Ecto neural progenitor cell (in vitro differentiated cells): ENCODE data around the gene MYL9.
"Not testable (repeated sequence)": the region's sequence is repeated elsewhere in the genome, so short reads cannot be mapped to it uniquely, and the experiment has no call there.

Source experiments
- DNase-seq: peaks from one replicate; pipeline ENCODE4 v3.0.0-alpha.2; 2018; ENCODE audit warnings: low spot score

Gene MYL9

DNA sequence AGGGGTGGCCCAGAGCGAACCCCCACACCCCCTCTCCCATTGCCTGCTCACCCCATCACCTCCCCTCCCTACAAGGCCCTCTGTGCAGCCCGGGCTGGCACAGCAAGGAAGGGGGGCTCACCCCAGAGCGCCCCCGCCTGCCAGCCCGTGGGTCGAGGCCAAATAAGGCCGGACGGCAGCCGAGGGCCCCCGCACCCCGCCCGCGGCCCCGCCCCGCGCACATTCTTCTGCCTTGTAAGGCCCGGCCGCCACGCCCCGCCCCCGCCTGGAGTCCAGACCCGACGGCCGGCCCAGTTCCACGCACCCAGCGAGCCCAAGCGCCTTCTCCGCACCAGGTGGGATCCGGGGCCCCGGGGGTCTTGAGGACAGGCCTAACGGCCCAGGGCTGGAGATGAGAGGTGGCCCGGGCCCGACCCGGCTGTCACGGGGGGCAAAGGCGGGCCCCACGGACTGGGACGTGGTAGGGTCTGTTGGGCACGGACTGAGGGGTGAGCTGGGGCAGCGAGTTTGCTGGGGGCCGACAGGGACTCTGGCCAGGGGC lies at the start of gene MYL9:
MYL9 (plus strand) TSS at position 293 of the 541 bp plus-strand sequence. CDS start 3,366 bp downstream, outside the sequence.
- DNase-seq = peak; percentile 88

DNA sequence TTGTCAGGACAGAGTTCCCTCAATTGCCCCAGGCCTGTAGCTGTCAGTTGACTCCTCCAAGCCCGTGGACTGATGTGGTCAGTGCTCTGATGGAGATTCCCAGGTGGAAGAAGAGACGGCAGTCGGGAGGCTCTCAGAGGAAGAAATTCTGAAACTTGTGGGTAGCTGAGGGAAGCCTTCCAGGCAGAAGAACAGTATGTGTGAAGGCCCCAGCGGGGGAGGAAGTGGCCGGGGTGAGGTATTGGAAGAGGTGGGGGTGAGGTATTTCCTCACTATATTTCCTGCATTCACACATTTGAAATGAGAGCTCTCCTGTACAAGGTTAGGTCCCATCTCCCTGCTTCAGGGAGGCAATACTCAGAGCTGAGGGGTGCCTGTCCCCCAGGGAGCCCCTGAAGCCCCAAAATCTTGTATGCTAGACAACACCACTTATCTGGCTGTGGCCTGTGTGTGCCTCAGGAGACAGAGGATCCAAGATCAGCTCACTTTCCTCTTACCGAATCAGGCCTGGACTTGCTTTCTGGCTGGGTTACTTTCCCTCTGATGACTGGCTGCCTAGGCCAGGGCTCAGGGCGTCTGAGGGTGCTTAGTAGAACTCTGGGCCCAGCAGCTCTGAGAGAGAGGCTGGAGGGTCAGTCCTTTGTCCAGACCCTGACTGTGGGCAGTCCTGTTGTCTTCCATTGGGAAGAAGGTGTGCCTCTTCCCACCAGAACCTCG lies 49.3 kb upstream of the MYL9 start:
- no peak for DNase-seq

DNA sequence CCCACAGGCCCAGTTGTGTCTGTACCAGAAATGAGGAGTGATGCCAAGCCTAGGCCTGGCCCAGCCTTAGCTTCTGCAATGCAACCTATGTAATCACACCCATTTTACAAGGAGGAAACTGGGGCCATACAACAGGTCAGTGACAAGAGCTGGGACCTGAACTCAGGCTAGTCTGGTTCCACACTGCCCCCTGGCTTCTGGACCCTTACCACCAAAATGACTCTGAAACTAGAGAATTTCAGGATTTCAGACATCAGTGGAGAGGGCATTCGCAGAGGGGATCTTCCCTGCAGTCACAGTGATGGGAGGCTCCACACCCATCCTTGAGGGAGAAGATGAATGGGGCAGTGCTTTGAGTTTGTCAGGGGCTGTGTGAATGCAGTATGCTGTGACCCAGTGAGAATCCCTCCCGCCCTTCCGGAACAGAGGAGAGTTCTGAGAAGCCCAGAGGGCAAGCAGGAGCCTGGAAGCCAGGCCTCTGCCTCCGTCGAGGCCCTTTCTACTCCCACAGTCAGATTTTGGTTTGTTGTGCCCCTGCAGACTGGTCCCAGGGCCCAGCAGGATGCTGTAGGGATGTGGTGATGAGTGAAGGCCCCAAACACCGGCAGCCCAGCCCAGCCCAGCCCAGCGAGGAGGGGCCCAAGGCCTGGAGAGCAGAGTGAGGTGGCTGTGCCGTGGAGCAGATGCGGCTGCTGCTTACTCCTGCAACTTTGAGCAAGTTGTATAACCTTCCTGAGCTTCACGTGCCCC lies 48.1 kb upstream of the MYL9 start:
- DNase-seq = no peak

DNA sequence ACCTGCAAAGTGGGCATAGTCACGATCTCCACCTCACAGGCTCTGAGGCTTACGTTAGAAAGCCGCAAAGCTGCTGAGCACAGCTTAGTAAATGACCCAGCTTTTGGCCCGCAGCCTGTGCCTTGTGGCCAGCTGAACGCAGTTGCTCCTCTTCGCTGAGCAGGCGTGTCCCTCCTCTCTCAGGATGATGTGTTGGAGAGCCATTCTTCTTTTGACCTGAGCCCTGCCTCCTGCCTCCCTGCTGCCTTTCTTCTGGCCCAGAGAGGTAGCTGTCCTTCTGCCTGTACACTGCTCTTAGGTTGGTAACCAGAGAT lies 47.6 kb upstream of the MYL9 start:
- DNase-seq = no peak

DNA sequence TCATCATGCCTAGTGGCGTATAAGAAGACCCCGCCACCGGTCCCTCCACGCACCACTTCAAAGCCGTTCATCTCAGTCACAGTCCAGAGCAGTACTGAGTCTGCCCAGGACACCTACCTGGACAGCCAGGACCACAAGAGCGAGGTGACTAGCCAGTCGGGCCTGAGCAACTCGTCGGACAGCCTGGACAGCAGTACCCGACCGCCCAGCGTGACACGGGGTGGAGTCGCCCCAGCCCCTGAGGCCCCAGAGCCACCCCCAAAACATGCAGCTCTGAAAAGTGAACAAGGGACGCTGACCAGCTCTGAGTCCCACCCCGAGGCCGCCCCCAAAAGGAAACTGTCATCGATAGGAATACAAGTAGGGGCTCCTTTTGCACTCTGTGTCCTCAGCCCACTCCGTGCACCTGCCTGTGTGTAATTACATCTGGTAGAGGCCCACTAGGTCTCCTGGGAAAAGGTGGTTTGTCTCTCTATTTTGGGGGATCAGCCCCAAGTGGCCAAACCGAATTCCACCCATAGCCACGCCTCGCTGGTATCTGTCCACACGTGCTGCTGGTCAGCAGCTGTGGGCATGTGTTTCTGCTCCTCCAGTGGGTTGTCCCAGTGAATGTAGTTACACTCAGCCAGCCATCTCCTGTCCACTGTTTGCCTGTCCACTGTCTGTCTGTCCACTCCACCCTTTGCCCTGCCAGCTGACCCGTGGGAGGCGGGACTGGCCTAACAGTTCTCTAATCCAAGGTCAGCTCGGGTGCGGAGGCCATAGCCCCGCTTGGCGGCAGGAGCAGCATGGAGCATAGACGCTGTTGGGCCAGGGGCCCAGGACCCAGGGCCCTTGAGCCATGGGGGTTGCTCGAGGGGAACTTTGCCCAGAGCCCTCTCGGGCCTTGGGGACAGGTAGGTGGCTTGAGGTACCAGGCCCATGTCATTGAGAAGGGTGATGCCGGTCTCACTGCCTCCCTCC lies 44.3 kb upstream of the MYL9 start:
- no peak for DNase-seq

DNA sequence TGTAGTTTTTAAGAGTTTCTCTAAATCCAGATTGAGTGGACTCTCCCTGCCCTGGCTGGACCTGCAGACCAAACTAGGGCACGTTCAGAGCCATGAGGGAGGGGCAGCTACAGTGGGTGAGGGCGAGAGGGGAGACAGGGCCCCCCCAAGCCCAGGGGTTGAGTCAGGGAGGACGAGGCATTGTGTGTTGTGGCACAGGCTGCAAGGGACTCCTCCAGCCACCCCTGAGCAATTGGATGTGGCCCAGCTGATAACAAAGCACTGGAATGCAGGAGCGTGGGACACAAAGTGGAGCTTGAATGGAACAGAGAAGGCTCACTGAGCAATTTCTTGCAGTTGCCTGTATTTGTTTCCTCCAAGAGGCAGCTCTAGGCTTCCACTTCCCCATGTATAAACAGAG lies 43.5 kb upstream of the MYL9 start:
- DNase-seq = no peak

DNA sequence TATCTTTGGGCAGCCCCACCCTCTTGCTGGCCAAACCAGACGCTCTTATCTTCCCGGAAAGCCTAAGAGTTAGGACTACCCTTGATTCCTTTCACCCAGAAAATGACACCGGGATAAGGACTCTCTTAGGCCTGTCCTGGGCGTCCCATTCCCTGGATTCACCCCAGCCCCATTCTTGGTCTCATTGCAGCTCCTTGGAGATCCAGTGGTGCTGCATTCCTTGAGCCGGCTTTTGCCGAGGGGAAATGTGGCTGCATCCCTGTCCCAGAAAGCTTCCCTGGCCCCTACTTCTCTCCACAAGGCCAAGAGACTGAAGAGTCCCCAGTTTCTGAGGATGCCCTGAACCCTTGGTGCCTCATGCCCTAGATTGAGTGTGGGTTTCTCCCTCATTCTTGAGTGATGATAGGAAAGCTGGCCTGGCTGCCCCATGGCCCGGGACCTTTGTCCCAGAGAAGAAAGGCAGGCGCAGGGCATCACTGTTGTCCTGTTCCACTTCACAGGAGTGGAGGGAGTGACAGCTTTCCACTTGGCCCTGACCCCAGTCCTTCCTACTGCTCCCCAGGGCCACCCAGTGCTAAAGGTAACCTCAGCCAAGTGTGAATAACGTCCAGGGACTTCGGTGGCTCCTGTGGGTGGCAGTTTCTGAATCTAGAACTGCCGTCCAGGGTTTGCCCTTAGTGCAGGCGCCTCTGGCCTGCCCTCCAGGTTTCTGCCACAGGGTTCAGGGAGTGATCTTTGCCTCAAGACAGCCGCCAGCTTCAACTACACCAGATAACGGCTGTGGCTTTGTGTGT lies 42.7 kb upstream of the MYL9 start:
- DNase-seq = no peak

DNA sequence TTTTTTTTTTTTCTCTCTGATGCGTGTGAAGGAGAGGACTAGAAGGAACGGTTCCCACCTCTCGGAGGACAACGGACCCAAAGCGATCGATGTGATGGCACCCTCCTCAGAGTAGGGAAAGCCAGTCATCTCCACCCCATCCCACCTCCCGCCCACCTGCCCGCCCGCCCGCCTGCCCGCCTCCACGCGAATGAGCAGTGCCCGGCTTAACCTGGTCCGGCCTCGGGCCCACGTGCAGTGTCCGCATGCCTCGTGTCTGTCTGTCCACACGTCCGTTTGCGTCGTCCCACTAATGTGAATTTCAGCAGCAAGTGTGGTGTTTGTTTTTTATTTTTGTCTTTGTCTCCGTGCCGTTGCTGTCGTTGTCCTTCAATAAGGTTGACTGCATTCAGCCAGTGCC lies 42.1 kb upstream of the MYL9 start:
- no peak for DNase-seq

DNA sequence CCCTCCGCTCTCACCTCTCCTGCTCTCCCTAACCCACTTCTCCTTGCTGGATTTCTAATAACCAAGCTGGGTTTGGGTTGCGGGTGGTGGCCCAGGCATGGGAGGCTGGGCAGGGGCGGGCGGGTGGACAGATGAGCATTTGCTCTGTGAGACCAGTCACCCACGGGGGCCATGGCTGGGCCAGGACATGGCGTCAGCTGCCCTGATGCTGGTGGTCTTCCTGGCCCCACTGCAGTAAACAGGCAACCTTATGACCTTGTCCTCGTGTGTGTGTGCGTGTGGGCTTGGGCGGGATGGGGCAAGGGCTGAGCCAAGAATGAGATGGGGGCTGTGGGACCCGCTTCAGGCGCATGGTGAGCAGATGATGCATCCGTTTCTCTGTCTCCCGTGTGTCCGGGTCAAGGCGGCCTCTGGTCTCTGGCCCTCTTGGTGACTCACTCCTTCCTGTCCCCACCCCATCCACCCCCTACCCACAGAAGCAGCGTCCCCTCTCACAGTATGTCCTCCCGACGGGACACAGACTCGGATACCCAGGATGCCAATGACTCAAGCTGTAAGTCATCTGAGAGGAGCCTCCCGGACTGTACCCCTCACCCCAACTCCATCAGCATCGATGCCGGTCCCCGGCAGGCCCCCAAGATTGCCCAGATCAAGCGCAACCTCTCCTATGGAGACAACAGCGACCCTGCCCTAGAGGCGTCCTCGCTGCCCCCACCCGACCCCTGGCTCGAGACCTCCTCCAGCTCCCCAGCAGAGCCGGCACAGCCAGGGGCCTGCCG lies 41.4 kb upstream of the MYL9 start:
- no peak for DNase-seq

DNA sequence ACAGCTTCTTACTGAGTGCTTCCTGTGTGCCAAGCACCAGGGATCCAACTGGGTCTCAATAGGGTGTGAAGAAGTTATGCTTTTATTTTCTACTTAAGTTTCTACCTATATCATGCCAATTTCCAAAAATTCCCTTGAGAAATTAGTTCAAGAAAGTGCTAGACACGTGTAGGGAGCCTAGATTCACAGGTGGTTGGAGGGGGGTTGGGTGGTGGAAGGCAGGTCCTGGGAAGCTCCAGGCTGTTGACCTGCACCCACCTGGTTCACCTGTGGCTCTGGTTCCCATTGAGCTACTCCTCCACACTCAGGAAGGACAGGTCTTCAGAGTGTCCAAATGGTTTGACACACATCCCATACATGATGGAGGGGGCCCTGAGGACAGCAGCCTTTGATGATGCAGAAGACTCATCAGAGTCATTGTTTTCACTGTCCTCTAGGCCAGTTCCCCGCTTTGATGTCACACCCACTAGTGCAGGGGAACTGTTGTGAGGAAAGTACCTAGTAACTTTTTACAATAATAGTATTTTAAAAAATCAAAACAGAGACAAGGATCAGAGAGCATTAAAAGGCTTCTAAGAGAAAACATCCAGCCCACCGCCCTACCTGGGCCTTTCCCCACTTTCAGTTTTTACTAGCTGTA lies 39.8 kb upstream of the MYL9 start:
- DNase-seq = no peak

DNA sequence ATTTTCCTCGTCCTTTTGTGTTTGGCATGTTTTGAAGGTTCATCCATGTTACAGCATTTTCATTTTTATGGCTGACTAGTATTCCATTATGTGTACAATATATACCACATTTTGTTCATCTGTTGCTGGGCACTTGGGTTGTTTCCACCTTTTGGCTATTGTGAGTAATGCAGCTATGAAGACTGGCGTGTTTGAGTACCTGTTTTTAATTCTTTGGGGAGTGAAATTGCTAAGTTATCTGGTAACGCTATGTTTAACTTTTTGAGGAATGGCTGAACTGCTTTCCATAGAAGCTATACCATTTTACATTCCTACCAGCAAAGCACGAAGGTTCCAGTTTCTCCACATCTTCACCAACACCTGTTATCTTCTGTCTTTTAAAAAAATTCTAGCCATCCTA lies 37.0 kb upstream of the MYL9 start:
- no peak for DNase-seq

DNA sequence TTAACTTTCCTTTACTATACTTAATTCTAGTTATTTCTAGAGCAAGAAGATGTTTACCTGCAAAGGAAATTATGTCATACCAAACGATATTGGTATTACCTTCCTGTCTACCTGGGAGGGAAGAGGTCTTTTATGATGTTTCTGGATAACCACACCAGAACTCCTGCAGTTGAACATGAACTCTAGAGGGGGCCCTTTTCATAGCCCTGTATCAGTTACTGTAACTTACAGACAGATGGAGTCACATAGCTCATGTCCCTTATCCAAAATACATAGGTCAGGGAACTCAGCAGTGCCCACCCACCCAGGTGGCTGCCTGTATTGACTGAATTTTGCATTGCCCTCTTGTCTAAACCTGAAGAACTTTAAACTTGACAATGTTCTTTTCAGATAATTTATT lies 35.1 kb upstream of the MYL9 start:
- DNase-seq = no peak

DNA sequence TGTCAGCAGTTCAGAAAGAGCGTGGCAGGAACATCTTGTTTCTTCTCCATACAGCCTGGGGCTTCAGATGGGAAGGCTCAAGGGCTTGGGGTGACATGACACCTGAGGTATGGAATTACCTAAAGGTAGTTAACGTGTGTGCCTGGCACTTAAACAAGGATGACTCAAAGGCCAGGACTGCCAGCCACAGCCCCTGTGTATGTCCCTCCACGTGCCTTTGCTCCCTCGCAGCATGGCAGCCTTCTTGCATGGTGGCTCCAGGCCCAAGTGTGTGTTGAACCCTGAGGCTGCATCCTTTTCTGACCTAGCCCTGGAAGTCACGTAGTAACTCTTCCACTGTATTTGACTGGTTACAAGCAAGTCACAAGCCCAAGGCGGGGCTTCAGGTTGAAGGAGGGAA lies 33.6 kb upstream of the MYL9 start:
- no peak for DNase-seq

DNA sequence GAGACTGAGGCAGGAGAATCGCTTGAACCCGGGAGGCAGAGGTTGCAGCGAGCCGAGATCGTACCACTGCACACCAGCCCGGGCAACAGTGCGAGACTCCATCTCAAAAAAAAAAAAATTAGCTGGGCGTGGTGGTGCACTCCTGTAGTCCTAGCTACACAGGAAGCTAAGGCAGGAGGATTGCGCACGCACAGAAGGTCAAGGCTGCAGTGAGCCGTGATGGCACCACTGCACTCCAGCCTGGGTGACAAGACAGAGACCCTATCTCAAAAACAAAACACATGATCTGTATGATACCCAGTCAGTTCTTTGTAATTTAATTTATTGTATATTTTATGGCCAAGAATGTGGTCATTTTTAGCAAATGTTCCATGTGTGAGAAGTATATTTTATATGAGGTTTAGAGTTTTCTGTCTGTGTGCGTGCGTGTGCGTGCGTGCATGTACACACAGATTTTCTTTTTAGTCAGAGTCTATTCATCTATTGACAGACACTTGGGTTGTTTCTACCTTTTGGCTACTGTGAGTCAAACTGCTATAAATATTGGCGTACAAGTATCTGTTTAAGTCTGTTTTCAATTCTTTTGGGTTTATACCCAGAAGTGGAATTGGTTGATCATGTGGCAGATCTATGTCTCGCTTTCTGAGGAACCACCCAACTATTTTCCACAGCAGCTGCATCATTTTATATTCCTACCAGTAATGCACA lies 22.2 kb upstream of the MYL9 start:
- DNase-seq = no peak

DNA sequence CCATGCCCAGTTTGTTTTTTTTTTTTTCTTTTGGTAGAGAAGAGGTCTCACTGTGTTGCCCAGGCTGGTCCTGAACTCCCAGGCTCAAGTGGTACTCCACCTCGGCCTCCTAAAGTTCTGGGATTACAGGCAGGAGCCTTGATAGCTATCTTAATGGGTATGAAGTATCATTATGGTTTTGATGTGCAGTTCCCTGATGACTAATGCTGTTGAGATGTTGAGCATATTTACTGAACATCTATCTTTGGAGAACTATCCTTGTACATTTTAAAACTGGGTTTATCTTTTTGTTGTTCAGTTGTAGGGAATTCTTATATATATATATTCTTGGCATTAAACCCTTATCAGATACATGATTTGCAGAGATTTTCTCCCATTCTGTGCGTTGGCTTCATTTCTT lies 21.4 kb upstream of the MYL9 start:
- DNase-seq = no peak

DNA sequence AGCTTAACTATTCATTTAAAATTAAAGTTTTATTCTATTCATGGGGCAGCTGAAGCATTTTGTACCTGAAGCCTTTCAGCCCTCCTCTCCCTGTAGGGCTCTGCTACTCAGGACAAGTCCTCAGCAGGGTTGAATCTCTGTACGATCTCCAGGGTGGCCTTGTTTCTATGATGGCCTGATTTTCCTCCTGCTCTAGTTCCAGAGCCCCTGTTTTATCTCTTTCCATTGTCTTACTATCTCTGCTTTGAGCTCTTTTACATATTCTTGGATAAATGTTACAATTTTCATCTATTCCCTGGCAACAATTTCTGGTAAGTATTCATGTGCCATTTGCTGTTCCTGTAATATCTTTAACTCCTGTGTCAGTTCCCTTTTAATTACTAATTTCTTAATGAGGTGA lies 19.8 kb upstream of the MYL9 start:
- DNase-seq = no peak

DNA sequence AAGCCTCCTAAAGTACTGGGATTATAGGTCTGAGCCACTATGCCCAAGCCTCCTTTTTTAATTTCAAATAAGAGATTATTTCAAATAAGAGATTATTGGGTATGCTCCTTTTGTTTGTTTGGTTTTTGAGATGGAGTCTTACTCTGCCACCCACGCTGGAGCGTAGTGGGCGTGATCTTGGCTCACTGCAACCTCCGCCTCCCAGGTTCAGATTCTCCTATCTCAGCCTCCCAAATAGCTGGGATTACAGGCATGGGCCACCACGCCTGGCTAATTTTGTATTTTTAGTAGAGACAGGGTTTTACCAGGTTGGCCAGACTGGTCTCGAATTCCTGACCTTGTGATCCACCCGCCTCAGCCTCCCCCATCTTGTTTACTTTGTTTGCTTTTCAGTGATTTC lies 18.9 kb upstream of the MYL9 start:
- not testable (repeated sequence) for DNase-seq

DNA sequence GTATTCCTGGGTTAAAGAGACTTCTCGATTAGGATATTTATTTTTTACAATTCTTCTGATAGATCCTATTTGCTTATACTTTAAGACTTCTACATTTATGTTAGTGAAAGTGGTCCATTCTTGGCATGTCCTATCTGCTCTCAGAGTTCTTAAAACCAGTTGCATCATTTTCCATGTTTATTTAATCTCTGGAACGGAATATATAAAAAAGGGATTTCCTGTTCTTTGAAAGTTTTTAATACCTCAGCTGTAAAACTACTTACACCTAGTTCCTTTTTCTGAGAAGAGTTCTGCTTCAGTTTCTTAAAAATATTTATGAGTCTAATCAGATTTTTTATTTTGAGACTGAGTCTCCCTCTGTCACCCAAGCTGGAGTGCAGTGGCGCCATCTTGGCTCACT lies 18.0 kb upstream of the MYL9 start:
- no peak for DNase-seq

DNA sequence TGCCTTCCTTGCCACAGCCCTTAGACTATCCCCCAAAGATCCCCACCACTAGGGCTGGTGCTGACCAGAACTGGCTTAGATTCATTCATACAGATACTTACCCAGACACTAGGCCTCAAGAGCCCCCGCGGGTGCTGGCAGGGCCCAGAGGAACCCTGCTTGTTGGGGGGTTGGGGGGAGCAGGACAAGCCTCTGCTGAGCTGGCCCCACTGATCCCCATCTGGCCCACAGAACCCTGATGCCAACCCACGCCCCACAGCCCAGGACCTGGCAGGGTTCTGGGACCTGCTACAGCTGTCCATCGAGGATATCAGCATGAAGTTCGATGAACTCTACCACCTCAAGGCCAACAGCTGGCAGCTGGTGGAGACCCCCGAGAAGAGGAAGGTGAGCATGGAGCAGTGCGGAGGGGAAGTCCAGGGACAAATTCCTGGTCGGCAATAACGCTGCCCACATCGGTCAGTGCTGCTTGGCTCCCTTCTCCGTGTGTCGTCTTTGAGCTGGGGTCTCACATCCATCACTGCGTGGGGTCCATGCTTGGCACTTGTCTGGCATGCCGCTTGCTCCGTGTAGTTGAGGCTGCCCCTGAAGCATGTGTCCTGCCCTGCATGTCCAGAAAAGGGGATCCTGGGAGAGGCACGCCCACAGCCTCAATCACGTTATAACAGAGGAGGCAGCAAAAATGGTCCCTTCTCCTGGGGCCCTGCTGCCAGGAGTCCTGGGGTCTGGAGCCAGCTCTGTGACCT lies 15.5 kb upstream of the MYL9 start:
- no peak for DNase-seq
